ENCODE measurements around the gene KLHL17. TPM values are rescaled to one million over a fixed set of nuclear protein-coding genes. Genes with fewer than 3 reads are reported as not detected.

The KLHL17 gene
- polyA plus RNA-seq, 1 experiment = 14.7 TPM

DNA sequence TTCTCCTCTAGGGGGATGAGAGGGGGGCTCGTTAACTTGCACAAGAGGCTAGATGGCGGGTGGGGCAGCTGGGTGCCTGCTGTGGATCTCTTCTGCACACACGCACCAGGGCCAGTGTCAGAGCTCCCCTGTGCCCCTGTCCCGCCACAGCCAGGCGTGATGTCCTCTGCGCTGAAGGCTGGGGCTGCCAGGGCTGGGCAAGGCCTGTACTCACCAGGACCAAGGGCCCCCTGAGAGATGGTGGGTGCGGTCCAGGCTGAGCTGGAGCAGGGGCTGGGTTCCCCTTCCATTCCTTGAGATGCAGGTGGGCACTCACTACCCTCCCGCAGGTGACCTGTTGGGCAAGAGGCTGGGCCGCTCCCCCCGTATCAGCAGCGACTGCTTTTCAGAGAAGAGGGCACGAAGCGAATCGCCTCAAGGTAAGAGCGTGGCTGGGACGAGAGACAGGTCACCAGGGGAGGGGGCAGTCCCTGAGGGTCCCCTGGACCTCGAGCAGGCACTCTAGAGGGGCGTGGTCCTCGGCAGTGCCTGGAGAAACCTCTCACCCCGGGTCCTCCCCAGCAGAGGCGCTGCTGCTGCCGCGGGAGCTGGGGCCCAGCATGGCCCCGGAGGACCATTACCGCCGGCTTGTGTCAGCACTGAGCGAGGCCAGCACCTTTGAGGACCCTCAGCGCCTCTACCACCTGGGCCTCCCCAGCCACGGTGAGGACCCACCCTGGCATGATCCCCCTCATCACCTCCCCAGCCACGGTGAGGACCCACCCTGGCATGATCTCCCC, 21.5 kb upstream of the KLHL17 start:
- DNase-seq (ENCODE audit: low read depth) = no peak
- no peaks in the 10 kb centered on the region; the same call in 1 of the 2 replicates for H3K36me3 ChIP-seq (ENCODE audit: control insufficient read depth, insufficient read depth, low read length)
- H3K27me3 ChIP-seq (ENCODE audit: control insufficient read depth, insufficient read depth, low read length) = no peaks in the 10 kb centered on the region
- H3K4me3 ChIP-seq (ENCODE audit: low read depth, low read length) = no peak overlapping the region
- TF ChIP-seq, protein P1, sequence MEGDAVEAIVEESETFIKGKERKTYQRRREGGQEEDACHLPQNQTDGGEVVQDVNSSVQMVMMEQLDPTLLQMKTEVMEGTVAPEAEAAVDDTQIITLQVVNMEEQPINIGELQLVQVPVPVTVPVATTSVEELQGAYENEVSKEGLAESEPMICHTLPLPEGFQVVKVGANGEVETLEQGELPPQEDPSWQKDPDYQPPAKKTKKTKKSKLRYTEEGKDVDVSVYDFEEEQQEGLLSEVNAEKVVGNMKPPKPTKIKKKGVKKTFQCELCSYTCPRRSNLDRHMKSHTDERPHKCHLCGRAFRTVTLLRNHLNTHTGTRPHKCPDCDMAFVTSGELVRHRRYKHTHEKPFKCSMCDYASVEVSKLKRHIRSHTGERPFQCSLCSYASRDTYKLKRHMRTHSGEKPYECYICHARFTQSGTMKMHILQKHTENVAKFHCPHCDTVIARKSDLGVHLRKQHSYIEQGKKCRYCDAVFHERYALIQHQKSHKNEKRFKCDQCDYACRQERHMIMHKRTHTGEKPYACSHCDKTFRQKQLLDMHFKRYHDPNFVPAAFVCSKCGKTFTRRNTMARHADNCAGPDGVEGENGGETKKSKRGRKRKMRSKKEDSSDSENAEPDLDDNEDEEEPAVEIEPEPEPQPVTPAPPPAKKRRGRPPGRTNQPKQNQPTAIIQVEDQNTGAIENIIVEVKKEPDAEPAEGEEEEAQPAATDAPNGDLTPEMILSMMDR (IDR thresholded peaks at IDR 0.05; ENCODE audit: insufficient read depth, low read depth, low read length) = no peak
- CTCF ChIA-PET = interaction anchor here (0.8 to 2.9 kb wide), 11 partner anchors 9 to 64 kb away, joined by 3 to 28 read pairs (median 4); partner anchors contain the start of gene NOC2L
- POLR2A ChIA-PET = no interaction called here

GRCh38 chr1:939511-940106, 20.8 kb upstream of the KLHL17 start:
- ChIA-PET POLR2A (no interaction called here), CTCF (interaction anchor here (1.4 to 2.2 kb wide), 6 partner anchors 8 to 44 kb away, joined by 3 to 9 read pairs (median 6); partner anchors contain the start of gene NOC2L)
- no peaks in the 10 kb centered on the region for H3K27me3 ChIP-seq (ENCODE audit: control insufficient read depth, insufficient read depth, low read length)
- no peak overlapping the region for H3K4me3 ChIP-seq (ENCODE audit: low read depth, low read length)
- H3K36me3 ChIP-seq (ENCODE audit: control insufficient read depth, insufficient read depth, low read length) = no peaks in the 10 kb centered on the region; the same call in 1 of the 2 replicates
- no peak for DNase-seq (ENCODE audit: low read depth)
- TF ChIP-seq, protein P1 (IDR thresholded peaks at IDR 0.05; ENCODE audit: insufficient read depth, low read depth, low read length) = no peak

GRCh38 chr1:940107-941014, 20.0 kb upstream of the KLHL17 start:
- TF ChIP-seq, protein P1 (IDR thresholded peaks at IDR 0.05; ENCODE audit: insufficient read depth, low read depth, low read length) = no peak
- ChIA-PET POLR2A (no interaction called here), CTCF (interaction anchor here (1.0 to 2.0 kb wide), 7 partner anchors 9 to 123 kb away, joined by 3 to 9 read pairs (median 6); no protein-coding TSS in a partner anchor)
- Histone ChIP-seq H3K36me3 (ENCODE audit: control insufficient read depth, insufficient read depth, low read length) (peaks cover 2% of the 10 kb centered on the region; the same call in 1 of the 2 replicates), H3K27me3 (ENCODE audit: control insufficient read depth, insufficient read depth, low read length) (no peaks in the 10 kb centered on the region), H3K4me3 (ENCODE audit: low read depth, low read length) (no peak overlapping the region)
- no peak for DNase-seq (ENCODE audit: low read depth)

- DNase-seq (ENCODE audit: low read depth) = no peak
- Histone ChIP-seq H3K4me3 (ENCODE audit: low read depth, low read length) (peak overlapping the region; percentile 16), H3K36me3 (ENCODE audit: control insufficient read depth, insufficient read depth, low read length) (peaks cover 4% of the 10 kb centered on the region; the same call in 1 of the 2 replicates), H3K27me3 (ENCODE audit: control insufficient read depth, insufficient read depth, low read length) (no peaks in the 10 kb centered on the region)
- ChIA-PET POLR2A (no interaction called here), CTCF (interaction anchor here (1.0 to 2.0 kb wide), 5 partner anchors 10 to 123 kb away, joined by 3 to 9 read pairs (median 6); no protein-coding TSS in a partner anchor)
- TF ChIP-seq, protein P1 (IDR thresholded peaks at IDR 0.05; ENCODE audit: insufficient read depth, low read depth, low read length) = no peak
These were observed 19.3 kb upstream of the KLHL17 start for GRCh38 chr1:941015-941587.
